CD1c-positive myeloid dendritic cell (primary cell): Measurements from ENCODE around the gene ZNF536.

Experiments
- DNase-seq: peaks from one replicate; pipeline ENCODE4 v3.0.0-alpha.2; 2016; ENCODE audit errors: extremely low spot score

Gene ZNF536

GRCh38 chr19:30371960-30372824, at the start of gene ZNF536:
Gene ZNF536 (plus strand): TSS chr19:30372384. CDS start chr19:30443563, 71,179 bp downstream.
- DNase-seq = no peak

GRCh38 chr19:30322641-30323320, 49.4 kb upstream of the ZNF536 start:
- no peak for DNase-seq

GRCh38 chr19:30323904-30324303, 48.3 kb upstream of the ZNF536 start:
- no peak for DNase-seq

DNA sequence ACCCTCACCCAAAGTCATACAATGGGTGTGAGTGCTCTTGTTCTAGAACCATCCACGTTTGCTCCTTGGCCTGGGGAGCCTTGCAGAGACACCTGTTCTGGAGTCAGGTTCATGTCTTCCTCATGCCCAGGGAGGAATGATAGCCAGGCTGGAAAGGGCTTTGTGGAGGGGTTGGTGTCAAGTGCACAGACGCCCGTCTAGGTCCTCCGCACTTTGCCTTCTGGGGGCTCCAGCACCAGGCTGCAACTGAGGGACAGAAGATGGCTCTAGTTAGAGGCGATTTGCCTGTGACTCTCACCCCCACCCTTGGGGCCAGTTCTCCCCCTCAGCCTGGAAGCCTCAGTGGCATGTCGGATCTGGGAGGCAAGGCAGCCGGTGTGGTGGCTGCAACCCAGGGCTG, 47.2 kb upstream of the ZNF536 start:
- no peak for DNase-seq

DNA sequence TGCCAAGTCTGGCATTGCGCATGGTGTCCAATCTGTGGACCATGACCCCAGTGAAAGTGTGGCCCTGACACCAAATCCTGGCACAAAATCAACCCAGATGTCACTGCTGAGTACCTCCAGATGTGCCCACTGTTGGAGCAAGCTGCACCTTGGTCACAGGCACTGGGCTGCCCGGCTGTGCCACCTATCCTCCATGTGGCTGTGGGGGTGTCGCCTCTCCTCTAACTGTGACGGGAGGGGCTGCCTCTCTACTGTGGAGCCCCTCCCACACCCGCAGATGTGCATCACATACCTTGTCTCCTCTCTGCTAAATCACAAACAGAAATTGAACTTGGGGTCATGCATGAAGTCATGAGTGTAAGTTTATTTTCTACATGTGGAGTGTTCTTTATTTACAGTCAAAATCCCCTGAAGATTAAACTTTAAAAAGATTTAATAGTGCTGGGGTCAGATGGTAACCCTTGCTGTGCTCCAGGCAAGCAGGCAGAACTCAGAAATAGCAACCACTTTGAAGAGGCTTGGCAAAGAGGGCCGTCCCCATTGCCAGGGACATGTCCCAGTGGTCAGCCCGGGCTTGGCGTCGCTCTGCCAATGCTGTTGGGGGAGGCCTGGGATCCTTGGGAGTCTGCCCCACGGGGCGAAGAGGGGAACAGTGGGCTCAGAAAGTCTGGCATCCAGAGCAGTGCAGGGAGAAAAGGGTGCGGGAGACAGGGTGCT, 46.4 kb upstream of the ZNF536 start:
- DNase-seq = no peak

- no peak for DNase-seq
These were observed 45.8 kb upstream of the ZNF536 start for GRCh38 chr19:30326393-30326710.

- DNase-seq = no peak
These were observed 44.9 kb upstream of the ZNF536 start for GRCh38 chr19:30327331-30327730.

GRCh38 chr19:30328096-30328495, 44.1 kb upstream of the ZNF536 start:
- no peak for DNase-seq

GRCh38 chr19:30330266-30330665, 41.9 kb upstream of the ZNF536 start:
- DNase-seq = no peak

- no peak for DNase-seq
These were observed 39.5 kb upstream of the ZNF536 start for GRCh38 chr19:30332445-30333234.

GRCh38 chr19:30333291-30334065, 38.7 kb upstream of the ZNF536 start:
- no peak for DNase-seq

DNA sequence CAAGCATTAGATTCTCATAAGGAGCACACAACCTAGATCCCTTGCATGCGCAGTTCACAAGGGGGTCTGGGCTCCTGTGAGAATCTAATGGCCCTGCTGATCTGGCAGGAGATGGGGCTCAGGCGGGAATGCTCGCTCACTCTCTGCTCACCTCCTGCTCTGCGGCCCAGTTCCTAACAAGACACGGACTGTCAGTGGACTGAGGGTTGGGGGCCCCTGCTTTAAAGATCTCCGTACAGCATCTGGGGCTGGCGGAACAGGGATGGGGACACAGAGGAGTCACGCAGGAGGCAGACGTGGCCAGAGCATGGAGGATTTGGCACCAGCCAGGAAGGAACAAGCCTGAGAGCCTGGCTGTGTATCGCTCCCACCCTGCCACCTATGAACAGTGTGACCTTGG, 37.3 kb upstream of the ZNF536 start:
- DNase-seq = no peak

DNA sequence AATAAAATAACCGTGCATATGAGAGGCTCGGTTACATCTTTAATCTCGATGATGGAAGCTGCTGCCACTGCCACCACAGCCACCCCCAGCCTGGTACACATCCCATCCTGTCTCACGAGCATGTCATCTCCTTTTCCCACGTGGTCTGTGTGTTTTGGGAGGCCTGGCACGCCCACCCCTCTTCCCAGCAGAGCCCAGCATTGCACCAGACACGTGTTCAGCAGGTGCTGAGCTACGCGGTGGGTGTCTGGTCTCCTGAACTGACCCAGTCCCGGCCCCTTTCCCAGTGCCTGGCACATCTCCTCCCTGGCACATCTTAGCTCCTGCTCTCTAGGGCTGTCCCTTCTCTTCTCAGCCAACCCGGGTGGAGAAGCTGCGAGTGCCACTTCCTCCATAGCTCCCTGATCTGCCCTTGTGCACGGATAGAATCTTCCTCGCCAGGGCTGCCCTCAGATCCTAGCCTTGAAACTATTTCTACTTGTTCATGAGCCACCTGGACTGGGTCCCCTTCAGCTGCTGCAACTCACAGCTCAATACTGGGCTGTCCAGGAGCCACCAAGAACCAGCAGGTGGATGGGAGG, 36.8 kb upstream of the ZNF536 start:
- DNase-seq = no peak

GRCh38 chr19:30336290-30336689, 35.9 kb upstream of the ZNF536 start:
- no peak for DNase-seq

DNA sequence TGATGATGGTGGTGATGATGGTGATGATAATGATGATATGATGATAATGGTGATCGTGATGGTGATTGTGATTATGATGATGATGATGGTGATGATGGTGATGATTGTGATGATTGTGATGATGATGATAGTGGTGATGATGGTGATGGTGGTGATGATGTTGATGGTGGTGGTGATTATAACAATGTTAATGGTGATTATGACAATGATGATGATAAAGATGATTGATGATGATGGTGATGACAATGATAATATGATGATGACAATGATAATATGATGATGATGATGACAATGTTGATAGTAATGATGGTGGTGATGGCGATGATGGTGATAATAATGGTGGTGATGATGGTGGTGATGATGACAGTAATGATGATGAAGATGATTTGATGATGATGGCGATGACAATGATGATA, 34.1 kb upstream of the ZNF536 start:
- DNase-seq = no peak

- no peak for DNase-seq
These were observed 33.1 kb upstream of the ZNF536 start for GRCh38 chr19:30338878-30339623.

- DNase-seq = no peak
These were observed 32.3 kb upstream of the ZNF536 start for GRCh38 chr19:30339624-30340525.

- DNase-seq = no peak
These were observed 31.2 kb upstream of the ZNF536 start for GRCh38 chr19:30340771-30341561.
